OCI-LY1 (cell line): ENCODE results near the gene ZNF776.
A peak's percentile ranks its signal among the peaks of the same experiment; 100 is the strongest.

Experiments used
- H2AFZ ChIP-seq: fragments of 200-600 bp; sonication (generic), shearing (Covaris generic); 2 replicates; pipeline ENCODE4 v1.6.0; 2014; ENCODE audit warnings: antibody characterized with exemption, mild to moderate bottlenecking, low read length
- H3F3A ChIP-seq: fragments of 200-600 bp; sonication (generic), shearing (Covaris generic); 2 replicates; pipeline ENCODE4 v1.6.0; 2014; ENCODE audit warnings: mild to moderate bottlenecking, antibody characterized with exemption, low read length, moderate library complexity; ENCODE audit not compliant: insufficient read depth
- H3K27ac ChIP-seq: fragments of 200-600 bp; sonication (generic); 2 replicates; pipeline ENCODE4 v1.5.1; 2014; ENCODE audit warnings: low read length, mixed run types, mild to moderate bottlenecking, low read depth; ENCODE audit not compliant: poor library complexity, severe bottlenecking
- H3K27me3 ChIP-seq: fragments of 200-600 bp; sonication (generic); 2 replicates; pipeline ENCODE4 v1.6.0; 2014; ENCODE audit warnings: antibody characterized with exemption, mild to moderate bottlenecking, low read length, moderate library complexity; ENCODE audit not compliant: insufficient read depth
- H3K36me3 ChIP-seq: fragments of 200-600 bp; sonication (generic); 2 replicates; pipeline ENCODE4 v1.6.1; 2014; ENCODE audit warnings: mild to moderate bottlenecking, antibody characterized with exemption, low read length, moderate library complexity, mixed read lengths; ENCODE audit not compliant: insufficient read depth
- H3K4me1 ChIP-seq: fragments of 200-600 bp; sonication (generic); 2 replicates; pipeline ENCODE4 v1.5.1; 2014; ENCODE audit warnings: mild to moderate bottlenecking, low read length, moderate library complexity; ENCODE audit not compliant: insufficient read depth, severe bottlenecking
- H3K4me2 ChIP-seq: fragments of 200-600 bp; sonication (generic), shearing (Covaris generic); 2 replicates; pipeline ENCODE4 v1.6.1; 2014; ENCODE audit warnings: low read length
- H3K4me3 ChIP-seq: fragments of 200-600 bp; sonication (generic); 2 replicates; pipeline ENCODE4 v1.5.1; 2014; ENCODE audit warnings: low read length, low read depth, mild to moderate bottlenecking, mixed read lengths; ENCODE audit not compliant: poor library complexity, severe bottlenecking
- H3K79me2 ChIP-seq: fragments of 200-600 bp; shearing (Covaris generic); 2 replicates; pipeline ENCODE4 v1.6.1; 2016; ENCODE audit warnings: mixed run types, low read length, mixed read lengths; ENCODE audit not compliant: insufficient read depth
- H3K9ac ChIP-seq: fragments of 200-600 bp; sonication (generic), shearing (Covaris generic); 2 replicates; pipeline ENCODE4 v1.6.1; 2014; ENCODE audit warnings: mild to moderate bottlenecking, low read length, mixed read lengths
- H3K9me2 ChIP-seq: fragments of 200-600 bp; sonication (generic), shearing (Covaris generic); 2 replicates; pipeline ENCODE4 v1.6.1; 2014; ENCODE audit warnings: low read depth, mild to moderate bottlenecking, low read length, mixed read lengths
- H3K9me3 ChIP-seq: fragments of 200-600 bp; shearing (Covaris generic); 2 replicates; pipeline ENCODE4 v1.6.1; 2014; ENCODE audit warnings: low read length, mixed read lengths
- H4K20me1 ChIP-seq: fragments of 200-600 bp; sonication (generic), shearing (Covaris generic); 2 replicates; pipeline ENCODE4 v1.6.0; 2016; ENCODE audit warnings: mild to moderate bottlenecking, low read length; ENCODE audit not compliant: insufficient read depth
- EZH2 ChIP-seq: fragments of 200-600 bp; sonication (generic), shearing (Covaris generic); IDR thresholded peaks from 2 replicates; pipeline ENCODE4 v1.8.0; 2017; ENCODE audit warnings: borderline replicate concordance, mixed run types, mild to moderate bottlenecking, antibody characterized with exemption, low read length, moderate library complexity, mixed read lengths
- TF ChIP-seq, protein P1 (sequence below): fragments of 200-600 bp; sonication (generic), shearing (Covaris generic); IDR thresholded peaks from 2 replicates; pipeline ENCODE4 v1.5.1; 2017; ENCODE audit warnings: mild to moderate bottlenecking, antibody characterized with exemption, low read length, moderate library complexity, mixed read lengths

The ZNF776 gene

DNA sequence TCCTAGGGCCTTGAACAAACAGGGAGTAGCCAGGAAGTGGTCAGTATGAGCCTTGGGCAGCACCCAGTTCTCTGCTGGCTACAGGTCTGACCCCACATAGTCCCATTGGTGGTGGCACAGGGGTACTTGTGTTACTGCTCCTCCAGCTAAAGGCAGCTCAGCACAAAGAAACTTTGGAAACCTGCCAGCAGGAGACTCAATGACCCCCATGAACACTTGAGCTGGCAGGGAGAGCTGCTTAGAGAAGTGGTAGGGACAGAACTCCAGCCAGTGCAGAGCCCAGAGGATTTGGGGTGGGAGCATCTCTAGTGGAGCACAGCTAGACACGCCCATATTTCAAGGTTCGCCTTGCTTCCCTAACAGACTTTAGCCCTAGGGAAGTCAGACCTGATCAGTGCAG is 12.5 kb downstream of the ZNF776 start:
- no peak for TF ChIP-seq EZH2
- Histone ChIP-seq H3F3A (no peaks in the 10 kb centered on the region), H3K36me3 (peaks cover 82% of the 10 kb centered on the region), H4K20me1 (no peaks in the 10 kb centered on the region), H3K9me2 (no peaks in the 10 kb centered on the region), H2AFZ (no peak overlapping the region), H3K27me3 (no peaks in the 10 kb centered on the region), H3K79me2 (no peaks in the 10 kb centered on the region), H3K9ac (no peak overlapping the region), H3K4me2 (no peak overlapping the region), H3K4me1 (no peaks in the 10 kb centered on the region), H3K27ac (no peak overlapping the region), H3K4me3 (no peak overlapping the region), H3K9me3 (peaks cover 15% of the 10 kb centered on the region)

- H3K4me2 ChIP-seq: peak within 1 kb of the TSS; percentile 94
- H4K20me1 ChIP-seq: no peaks in the 10 kb centered on the region
- peaks cover 42% of the 10 kb centered on the region for H3K36me3 ChIP-seq
- H3K79me2 ChIP-seq: peaks cover 42% of the 10 kb centered on the region
- peak within 1 kb of the TSS; percentile 60 for H2AFZ ChIP-seq
- H3K9me3 ChIP-seq: peaks cover 17% of the 10 kb centered on the region
- H3K27ac ChIP-seq: no peak within 1 kb of the TSS
- H3F3A ChIP-seq: no peaks in the 10 kb centered on the region
- H3K4me1 ChIP-seq: peaks cover 15% of the 10 kb centered on the region
- no peak for TF ChIP-seq EZH2
- TF ChIP-seq, protein P1, sequence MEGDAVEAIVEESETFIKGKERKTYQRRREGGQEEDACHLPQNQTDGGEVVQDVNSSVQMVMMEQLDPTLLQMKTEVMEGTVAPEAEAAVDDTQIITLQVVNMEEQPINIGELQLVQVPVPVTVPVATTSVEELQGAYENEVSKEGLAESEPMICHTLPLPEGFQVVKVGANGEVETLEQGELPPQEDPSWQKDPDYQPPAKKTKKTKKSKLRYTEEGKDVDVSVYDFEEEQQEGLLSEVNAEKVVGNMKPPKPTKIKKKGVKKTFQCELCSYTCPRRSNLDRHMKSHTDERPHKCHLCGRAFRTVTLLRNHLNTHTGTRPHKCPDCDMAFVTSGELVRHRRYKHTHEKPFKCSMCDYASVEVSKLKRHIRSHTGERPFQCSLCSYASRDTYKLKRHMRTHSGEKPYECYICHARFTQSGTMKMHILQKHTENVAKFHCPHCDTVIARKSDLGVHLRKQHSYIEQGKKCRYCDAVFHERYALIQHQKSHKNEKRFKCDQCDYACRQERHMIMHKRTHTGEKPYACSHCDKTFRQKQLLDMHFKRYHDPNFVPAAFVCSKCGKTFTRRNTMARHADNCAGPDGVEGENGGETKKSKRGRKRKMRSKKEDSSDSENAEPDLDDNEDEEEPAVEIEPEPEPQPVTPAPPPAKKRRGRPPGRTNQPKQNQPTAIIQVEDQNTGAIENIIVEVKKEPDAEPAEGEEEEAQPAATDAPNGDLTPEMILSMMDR: no peak
- H3K9me2 ChIP-seq: no peaks in the 10 kb centered on the region
- H3K9ac ChIP-seq: peak within 1 kb of the TSS; percentile 69
- peak within 1 kb of the TSS; percentile 70 for H3K4me3 ChIP-seq
- H3K27me3 ChIP-seq: no peaks in the 10 kb centered on the region
Measured at GRCh38 chr19:57769345-57770131, 22.9 kb downstream of the ZNF776 start, which contains the start of gene ZNF586. Gene ZNF586 (plus strand): TSS chr19:57769676. CDS start chr19:57769843, 167 bp downstream.

DNA sequence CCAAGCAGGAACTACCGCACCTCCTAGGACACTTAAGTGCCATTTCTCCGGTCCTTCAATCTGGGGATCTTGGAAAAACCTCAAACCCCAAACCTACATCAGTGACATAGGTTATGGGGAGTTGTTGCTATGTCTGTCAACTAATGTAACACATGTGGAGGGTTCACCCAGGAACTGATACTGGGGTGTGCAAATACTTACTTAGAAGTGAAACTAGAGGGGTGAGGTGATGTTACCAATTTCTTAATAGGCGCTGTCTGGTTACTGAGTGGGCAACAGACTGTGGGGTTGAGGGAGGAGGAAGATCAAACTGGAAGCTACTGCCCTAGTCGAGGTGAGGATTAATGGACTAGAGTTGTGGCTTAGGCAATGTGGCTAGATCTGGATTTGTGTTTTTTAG is 24.8 kb downstream of the ZNF776 start:
- peaks cover 61% of the 10 kb centered on the region for H3K36me3 ChIP-seq
- no peak overlapping the region for H3K27ac ChIP-seq
- no peaks in the 10 kb centered on the region for H3K9me2 ChIP-seq
- no peaks in the 10 kb centered on the region for H3K27me3 ChIP-seq
- H3K9me3 ChIP-seq: peaks cover 26% of the 10 kb centered on the region
- H3F3A ChIP-seq: no peaks in the 10 kb centered on the region
- no peaks in the 10 kb centered on the region for H4K20me1 ChIP-seq
- peaks cover 15% of the 10 kb centered on the region for H3K4me1 ChIP-seq
- peak overlapping the region; percentile 11; the same call in 1 of the 2 replicates for H3K4me2 ChIP-seq
- TF ChIP-seq, protein P1: no peak
- no peak for TF ChIP-seq EZH2
- peaks cover 52% of the 10 kb centered on the region for H3K79me2 ChIP-seq
- no peak overlapping the region for H2AFZ ChIP-seq
- H3K4me3 ChIP-seq: no peak overlapping the region
- no peak overlapping the region for H3K9ac ChIP-seq

DNA sequence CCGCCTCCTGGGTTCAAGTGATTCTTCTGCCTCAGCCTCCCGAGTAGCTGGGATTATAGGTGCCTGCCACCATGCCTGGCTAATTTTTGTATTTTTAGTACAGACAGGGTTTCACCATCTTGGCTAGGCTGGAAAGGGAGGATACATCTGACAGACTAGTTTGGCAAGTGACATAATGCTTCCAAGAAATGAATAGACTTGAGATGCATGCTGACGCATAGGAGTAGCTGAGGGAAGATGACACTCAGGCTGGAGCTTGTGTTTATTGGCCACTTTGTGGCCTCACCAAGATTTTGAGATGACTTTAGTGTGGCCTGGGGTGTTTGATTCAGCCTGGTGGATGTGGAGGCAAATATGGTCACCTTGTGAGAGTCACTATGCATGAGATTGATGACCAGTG is 26.9 kb downstream of the ZNF776 start:
- Histone ChIP-seq H3K79me2 (peaks cover 65% of the 10 kb centered on the region), H3K36me3 (peaks cover 81% of the 10 kb centered on the region), H3K9me3 (peaks cover 37% of the 10 kb centered on the region)

More for the DNA sequence above, 26.9 kb downstream of the ZNF776 start:
- Histone ChIP-seq H3K27ac (no peak overlapping the region), H3K4me3 (no peak overlapping the region), H3K9me2 (no peaks in the 10 kb centered on the region), H3K4me2 (no peak overlapping the region), H3K9ac (no peak overlapping the region), H2AFZ (no peak overlapping the region), H3F3A (no peaks in the 10 kb centered on the region), H3K27me3 (no peaks in the 10 kb centered on the region), H4K20me1 (no peaks in the 10 kb centered on the region), H3K4me1 (peaks cover 15% of the 10 kb centered on the region)
- no peak for TF ChIP-seq EZH2
- TF ChIP-seq, protein P1: no peak
